Fibroblast of the conjunctiva (primary cell): ENCODE results near the gene EDIL3.
"Not testable (repeated sequence)": the region's sequence is repeated elsewhere in the genome, so short reads cannot be mapped to it uniquely, and the experiment has no call there.

Source experiments
- DNase-seq: peaks from one replicate; pipeline ENCODE4 v3.0.0-alpha.2; 2010; ENCODE audit warnings: low read depth

EDIL3 gene

GRCh38 chr5:84168841-84169240 lies 215.8 kb downstream of the EDIL3 start:
- DNase-seq = no peak

- no peak for DNase-seq
Measured at GRCh38 chr5:84163671-84164070, 221.0 kb downstream of the EDIL3 start.

DNA sequence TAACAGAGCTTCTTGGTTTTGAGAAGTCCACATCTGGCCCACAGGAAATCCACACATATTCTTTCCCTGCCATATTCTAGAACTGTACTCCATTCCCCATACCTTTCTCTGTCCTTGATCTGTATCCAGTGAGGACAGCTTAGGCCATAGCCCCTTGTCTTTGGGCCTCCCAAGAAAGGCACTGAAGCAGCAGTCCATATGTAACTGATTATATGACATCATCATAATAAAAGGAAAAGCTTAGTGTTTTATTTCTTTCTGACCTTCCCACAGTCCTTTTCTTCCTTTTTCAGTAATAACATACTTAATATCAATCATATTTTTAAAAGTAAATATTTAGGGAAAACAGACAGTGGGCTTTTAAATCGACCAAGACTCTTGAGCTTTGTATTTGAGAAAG lies 222.0 kb downstream of the EDIL3 start:
- no peak for DNase-seq

GRCh38 chr5:84160650-84161049 lies 224.0 kb downstream of the EDIL3 start:
- not testable (repeated sequence) for DNase-seq

- DNase-seq = no peak
Measured at GRCh38 chr5:84149094-84149493, 235.6 kb downstream of the EDIL3 start.

DNA sequence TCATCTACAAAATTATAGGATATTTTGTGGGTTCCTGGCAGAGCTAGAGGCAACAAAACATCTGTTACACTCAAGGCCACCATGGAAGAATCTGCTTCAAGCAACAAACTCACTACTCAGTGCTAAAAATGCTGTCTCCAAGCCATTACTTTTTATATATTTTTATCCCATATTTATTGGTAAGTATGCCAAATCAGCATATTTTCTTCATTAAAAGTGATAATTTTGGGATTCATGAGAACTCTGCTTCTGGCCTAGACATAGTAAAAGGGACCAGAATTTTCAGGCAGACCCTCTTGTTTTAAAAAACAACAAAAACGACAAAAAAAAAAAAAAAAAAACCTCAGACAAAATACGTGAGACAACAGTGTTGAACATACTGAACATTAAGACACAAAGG lies 236.0 kb downstream of the EDIL3 start:
- DNase-seq = no peak

GRCh38 chr5:84137541-84137940 lies 247.1 kb downstream of the EDIL3 start:
- no peak for DNase-seq

- no peak for DNase-seq
Measured at GRCh38 chr5:84131372-84131771, 253.3 kb downstream of the EDIL3 start.

GRCh38 chr5:84130006-84130580 lies 254.6 kb downstream of the EDIL3 start:
- no peak for DNase-seq

DNA sequence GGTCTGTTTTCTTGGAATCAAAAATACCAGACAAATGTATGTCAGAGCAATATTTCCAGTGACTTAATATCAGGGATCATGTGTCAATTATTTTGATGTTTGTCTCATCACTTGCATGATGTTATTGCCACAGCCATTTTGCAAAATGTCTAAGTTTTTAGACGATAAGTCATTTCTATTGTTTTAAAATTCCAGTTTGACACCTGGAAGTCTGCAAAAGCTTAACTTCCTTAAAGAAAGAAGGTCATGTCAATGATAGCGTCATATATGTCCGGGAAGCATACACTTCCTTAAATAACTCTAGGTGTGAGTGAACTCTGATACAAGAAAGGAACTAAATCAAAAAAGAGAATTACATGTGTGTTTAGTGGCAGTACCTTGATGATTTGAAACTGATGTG lies 259.5 kb downstream of the EDIL3 start:
- no peak for DNase-seq

- no peak for DNase-seq
Measured at GRCh38 chr5:84119252-84119651, 265.4 kb downstream of the EDIL3 start.

DNA sequence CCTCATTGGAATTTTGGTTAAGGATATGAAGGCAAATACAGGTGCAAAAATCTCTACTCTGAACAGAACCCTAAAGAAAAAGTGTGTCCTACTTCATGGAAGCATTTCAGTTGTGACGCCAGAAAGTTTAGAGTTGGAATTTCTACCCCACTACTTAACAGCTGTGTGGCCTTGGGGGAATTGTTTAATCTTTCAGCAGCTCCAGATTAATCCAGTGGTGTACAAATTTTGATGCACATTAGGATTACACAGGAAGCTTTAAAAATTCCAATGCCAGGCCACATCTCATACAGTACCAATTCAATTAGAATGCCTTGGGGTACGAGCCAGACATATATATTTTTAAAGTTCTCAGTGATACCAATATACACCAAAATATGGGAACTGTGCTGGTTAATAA lies 266.1 kb downstream of the EDIL3 start:
- no peak for DNase-seq

DNA sequence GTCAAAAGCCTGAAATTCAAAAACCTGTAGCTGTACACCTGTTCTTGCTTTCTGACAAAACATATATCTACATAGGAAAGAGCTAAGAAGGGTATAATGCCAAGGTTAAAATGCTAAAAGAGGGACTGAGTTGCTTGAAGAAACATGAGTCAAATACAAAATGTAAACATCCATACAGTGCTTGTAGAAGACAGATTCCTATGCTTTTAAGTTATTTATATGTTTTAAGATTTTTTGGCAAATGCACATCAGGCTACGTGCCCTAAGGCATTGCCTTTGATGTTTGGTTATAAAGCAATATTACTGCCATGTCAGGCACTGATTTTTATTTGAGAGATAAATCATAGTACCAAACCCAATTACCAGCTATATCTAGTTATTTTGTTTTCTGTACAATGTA lies 269.0 kb downstream of the EDIL3 start:
- no peak for DNase-seq

GRCh38 chr5:84113246-84114105 lies 271.2 kb downstream of the EDIL3 start:
- no peak for DNase-seq

DNA sequence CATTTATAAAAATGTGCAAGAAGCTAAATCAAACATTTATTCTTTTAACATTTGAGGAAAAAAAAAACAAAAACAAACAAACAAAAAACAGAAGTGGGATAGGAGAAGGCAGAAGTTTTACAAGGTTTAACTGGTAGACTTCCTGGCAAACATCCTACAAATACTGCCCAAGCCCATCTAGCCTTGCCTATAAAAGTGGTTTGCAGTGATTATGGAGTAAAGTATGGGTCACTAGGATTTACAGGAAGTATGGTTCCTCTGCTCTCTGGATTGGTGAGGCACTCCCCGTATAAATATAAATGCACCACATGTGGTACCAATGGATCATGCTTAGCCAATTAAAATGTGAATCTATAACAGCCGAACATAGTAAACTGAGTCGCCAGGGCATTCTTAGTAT lies 291.9 kb downstream of the EDIL3 start:
- no peak for DNase-seq

GRCh38 chr5:84091127-84091799 lies 293.4 kb downstream of the EDIL3 start:
- DNase-seq = no peak

DNA sequence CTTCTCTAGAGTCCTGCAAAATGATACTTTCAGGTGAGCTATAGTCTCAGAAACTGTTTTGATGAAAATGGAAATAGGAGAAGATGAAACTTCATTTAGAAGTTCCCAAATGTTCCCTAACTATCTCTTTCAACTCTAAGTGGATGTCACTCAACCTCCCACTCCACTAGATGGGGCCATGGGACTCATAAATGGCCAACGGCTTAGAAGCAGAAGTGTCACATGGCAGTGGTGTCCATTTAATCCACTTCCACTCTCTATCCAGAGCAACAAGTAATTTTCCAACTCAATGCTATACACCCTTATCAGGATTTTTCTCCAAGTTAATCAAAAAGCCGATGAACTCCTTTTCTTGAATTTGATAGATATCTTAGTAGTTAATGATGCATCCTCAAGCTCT lies 295.7 kb downstream of the EDIL3 start:
- DNase-seq = peak; percentile 26

- no peak for DNase-seq
Measured at GRCh38 chr5:84086511-84086910, 298.2 kb downstream of the EDIL3 start.

GRCh38 chr5:84085387-84086041 lies 299.2 kb downstream of the EDIL3 start:
- DNase-seq = no peak

DNA sequence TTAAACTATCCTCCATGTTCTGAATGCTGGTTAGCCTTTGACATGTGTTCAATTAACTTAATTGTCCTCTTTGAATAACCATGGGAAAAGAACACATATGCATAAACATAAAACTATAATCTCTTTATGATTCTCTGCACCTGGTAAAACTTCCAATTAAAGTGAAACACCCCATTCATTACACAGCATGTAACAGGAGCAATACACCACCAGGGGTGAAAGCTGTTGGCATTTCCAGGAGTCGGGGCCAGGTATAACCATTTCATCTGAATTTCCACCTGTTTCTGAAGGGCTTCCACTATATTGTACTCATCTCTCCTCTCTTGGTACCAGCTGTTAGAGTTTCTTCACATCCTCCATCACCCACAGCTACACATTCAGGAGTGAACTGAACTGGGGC lies 303.8 kb downstream of the EDIL3 start:
- DNase-seq = no peak

- DNase-seq = no peak
Measured at GRCh38 chr5:84072339-84072738, 312.3 kb downstream of the EDIL3 start.

GRCh38 chr5:84069608-84070179 lies 315.0 kb downstream of the EDIL3 start:
- no peak for DNase-seq
